Measurements from ENCODE around the gene DNAH10.

- no peak for TF ChIP-seq CTCF (conservative IDR thresholded peaks at IDR 0.05; ENCODE audit: low read length)
- TF ChIP-seq EZH2phosphoT487 (IDR thresholded peaks at IDR 0.05; ENCODE audit: borderline replicate concordance), result no peak
These were observed 46.9 kb upstream of the DNAH10 start for GRCh38 chr12:123715195-123715594.

All from Loucy (cell line).